Stomach (tissue), 9 donors: Measurements from ENCODE around the gene M6PR. TPM values are rescaled to one million over a fixed set of nuclear protein-coding genes. Genes with fewer than 3 reads are reported as not detected.
A peak's percentile ranks its signal among the peaks of the same experiment; 100 is the strongest.

Experiments used
- DNase-seq, 2 donors: peaks; one replicate each; pipeline versions ENCODE4 v3.0.0 to v3.0.0-alpha.2; 2013 to 2019
- H3K27ac ChIP-seq, 5 donors: fragments of 200-600 bp in 4 of 5; sonication (generic) in 4 of 5; one replicate each; pipeline ENCODE4 v1.5.1; 2013 to 2019; ENCODE audit warnings: mild to moderate bottlenecking in 1 of 5, moderate library complexity in 1 of 5
- H3K27me3 ChIP-seq, 3 donors: fragments of 200-600 bp; sonication (generic); one replicate each; pipeline ENCODE4 v1.5.1; 2017 to 2019; ENCODE audit warnings: mixed run types in 1 of 3
- H3K36me3 ChIP-seq, 4 donors: fragments of 200-600 bp; sonication (generic); 1 replicate in 3 of 4; 2 replicates in 1 of 4; pipeline ENCODE4 v1.5.1; 2016 to 2019
- H3K4me1 ChIP-seq, 4 donors: fragments of 200-600 bp; sonication (generic); one replicate each; pipeline ENCODE4 v1.5.1; 2016 to 2019
- H3K4me3 ChIP-seq, 4 donors: fragments of 200-600 bp; sonication (generic) in 3 of 4; one replicate each; pipeline ENCODE4 v1.5.1; 2016 to 2019; ENCODE audit warnings: mild to moderate bottlenecking in 1 of 4
- H3K9me3 ChIP-seq, 4 donors: fragments of 200-600 bp; sonication (generic); one replicate each; pipeline ENCODE4 v1.5.1; 2016 to 2019
- CTCF ChIP-seq, 7 experiments: fragments of 450-650 bp in 4 of 7; fragments of 200-600 bp in 3 of 7; sonication (generic) in 3 of 7; IDR thresholded peaks; one replicate each; pipeline ENCODE4 v1.5.1; 2016 to 2019; ENCODE audit warnings: antibody characterized with exemption in 7 of 7, control low read depth in 2 of 7, mild to moderate bottlenecking in 1 of 7
- EP300 ChIP-seq: sonication (generic); formaldehyde crosslinking; IDR thresholded peaks from one replicate; pipeline ENCODE4 v1.6.1; 2017; ENCODE audit warnings: antibody characterized with exemption
- POLR2A ChIP-seq, 4 donors: fragments of 450-650 bp; IDR thresholded peaks; one replicate each; pipeline ENCODE4 v1.6.1; 2016; ENCODE audit warnings: antibody characterized with exemption in 4 of 4, control low read depth in 2 of 4, mild to moderate bottlenecking in 1 of 4, moderate library complexity in 1 of 4
- POLR2AphosphoS5 ChIP-seq, 3 donors: sonication (generic); formaldehyde crosslinking; IDR thresholded peaks; one replicate each; pipeline ENCODE4 v1.6.1; 2016; ENCODE audit warnings: antibody characterized with exemption in 3 of 3
- WGBS, 5 donors: extraction: QIAGEN DNeasy Blood & Tissue Kit in 3 of 5; methylation state at CpG; one replicate each; pipeline versions ENCODE4 v1.1.5 to v1.1.7; 2013 to 2018; 5-methylcytosine and 5-hydroxymethylcytosine counted together
- intact Hi-C: fragments of 100-400 bp; cut with DNase I; formaldehyde crosslinking; loops from one replicate; pipeline ENCODE4 v1.15.1; 2023; ENCODE audit warnings: low total_unique reads
- polyA plus RNA-seq, 3 donors: library from polyadenylated mRNA; stranded (reverse); fragments of 200-250 nt; gene quantifications; one replicate each; pipeline ENCODE4 v1.2.3, GENCODE V29; 2013
- total RNA-seq, 5 donors: library from RNA; depleted of rRNA; stranded (reverse); fragments of >200 nt; gene quantifications; one replicate each; pipeline versions ENCODE4 v1.1.0 to v1.2.3, GENCODE V29; 2014 to 2016
- donor health status: healthy with polysubstance abuse.
- donor health status: Bipolar disorder and iron deficiency.
- donor health status: healthy.

The M6PR gene
- total and polyA plus RNA-seq, 8 donors: 20.9 to 155 (median 49.8) TPM

GRCh38 chr12:8951744-8952143 lies 2.3 kb upstream of the M6PR start:
- Histone ChIP-seq H3K27ac (no peak overlapping the region), H3K27me3 (no peaks in the 10 kb centered on the region)
- 44 to 75% (median 62%) methylated on average over 1 of the region's 1 CpG for WGBS, 5 donors

GRCh38 chr12:8950702-8951478 lies 1.4 kb upstream of the M6PR start:
- Histone ChIP-seq H3K27me3 (no peaks in the 10 kb centered on the region), H3K27ac (peak overlapping the region in 4 of 5 donors; percentile 95 to 99 (median 97)), H3K36me3 (peaks cover 0 to 7% (median 5%) of the 10 kb centered on the region in 4 donors), H3K4me3 (peak overlapping the region; percentile 62 to 85 (median 79)), H3K4me1 (peaks cover 13 to 43% (median 35%) of the 10 kb centered on the region in 4 donors), H3K9me3 (no peaks in the 10 kb centered on the region)
- intact Hi-C loops: no loop called here
- no peak for TF ChIP-seq POLR2A (IDR thresholded peaks at IDR 0.05)
- no peak for TF ChIP-seq EP300
- TF ChIP-seq POLR2AphosphoS5 (IDR thresholded peaks at IDR 0.05): no peak
- TF ChIP-seq CTCF (IDR thresholded peaks at IDR 0.05): no peak
- WGBS, 5 donors: 18 to 22% (median 21%) methylated on average over 9 of the region's 9 CpGs
- DNase-seq: no peak

More at GRCh38 chr12:8951744-8952143, 2.3 kb upstream of the M6PR start:
- TF ChIP-seq POLR2AphosphoS5 (IDR thresholded peaks at IDR 0.05) (no peak), POLR2A (IDR thresholded peaks at IDR 0.05) (no peak), CTCF (IDR thresholded peaks at IDR 0.05) (no peak), EP300 (no peak)
- peak in 1 of 2 donors; percentile 22 for DNase-seq
- no peak overlapping the region for H3K4me3 ChIP-seq
- intact Hi-C loops: no loop called here
- H3K9me3 ChIP-seq: no peaks in the 10 kb centered on the region
- peaks cover 13 to 38% (median 31%) of the 10 kb centered on the region in 4 donors for H3K4me1 ChIP-seq
- H3K36me3 ChIP-seq: no peaks in the 10 kb centered on the region

- Histone ChIP-seq H3K9me3 (no peaks in the 10 kb centered on the region), H3K27ac (peak overlapping the region; percentile 95 to 99 (median 97)), H3K27me3 (no peaks in the 10 kb centered on the region), H3K36me3 (peaks cover 3 to 14% (median 12%) of the 10 kb centered on the region in 4 donors), H3K4me1 (peaks cover 13 to 43% (median 35%) of the 10 kb centered on the region in 4 donors), H3K4me3 (peak overlapping the region; percentile 62 to 85 (median 79))
- 0 to 1% (median 0%) methylated on average over 7 of the region's 7 CpGs for WGBS, 5 donors
- intact Hi-C loops: no loop called here
- DNase-seq: no peak
- TF ChIP-seq EP300 (no peak), POLR2A (IDR thresholded peaks at IDR 0.05) (no peak), POLR2AphosphoS5 (IDR thresholded peaks at IDR 0.05) (no peak), CTCF (IDR thresholded peaks at IDR 0.05) (no peak)
Observed at GRCh38 chr12:8950221-8950527, 729 bp upstream of the M6PR start.

- intact Hi-C loops: loop anchor here (5.0 kb wide), 1 partner anchor 93 kb away; no protein-coding TSS in a partner anchor
- peak in 1 of 2 donors; percentile 40 for DNase-seq
- H3K27ac ChIP-seq: peak overlapping the region; percentile 95 to 99 (median 97)
- peaks cover 13 to 43% (median 35%) of the 10 kb centered on the region in 4 donors for H3K4me1 ChIP-seq
- peak overlapping the region; percentile 62 to 85 (median 79) for H3K4me3 ChIP-seq
- H3K27me3 ChIP-seq: no peaks in the 10 kb centered on the region
- TF ChIP-seq POLR2A (IDR thresholded peaks at IDR 0.05): no peak
- TF ChIP-seq POLR2AphosphoS5 (IDR thresholded peaks at IDR 0.05): no peak
- no peak for TF ChIP-seq EP300
- TF ChIP-seq CTCF (IDR thresholded peaks at IDR 0.05): no peak
- H3K36me3 ChIP-seq: peaks cover 8 to 27% (median 25%) of the 10 kb centered on the region in 4 donors
- WGBS, 5 donors: 1% methylated on average over 15 of the region's 15 CpGs
- no peaks in the 10 kb centered on the region for H3K9me3 ChIP-seq
Observed at GRCh38 chr12:8948701-8949341, 624 bp downstream of the M6PR start.
